Chondrocyte (in vitro differentiated cells): ENCODE data around the gene GABARAPL2. TPM values are rescaled to one million over a fixed set of nuclear protein-coding genes. Genes with fewer than 3 reads are reported as not detected.

Experiments
- total RNA-seq: library from RNA; stranded (reverse); gene quantifications from 3 replicates; pipeline ENCODE4 v1.2.1, GENCODE V29; 2021

GABARAPL2 gene
- total RNA-seq, 1 donor from 2014 or later: 64.5 TPM

Other genes starting within 250 kb of the GABARAPL2 start
- gene CFDP1, start 132.9 kb upstream of the GABARAPL2 start, total RNA-seq: 45.3 to 48.9 TPM (median 46.1 TPM) in 3 replicates
- 12.7 to 14.5 TPM (median 13.4 TPM) in 3 replicates for gene TMEM170A, start 101.7 kb upstream of the GABARAPL2 start, total RNA-seq
- 6.3 to 7.1 TPM (median 6.7 TPM) in 3 replicates for gene CHST6, start 70.9 kb upstream of the GABARAPL2 start, total RNA-seq
- 0.07 to 0.17 TPM (median 0.10 TPM) in 3 replicates for gene CHST5, start 30.3 kb upstream of the GABARAPL2 start, total RNA-seq
- 7.1 to 12.4 TPM (median 7.4 TPM) in 3 replicates for gene TMEM231, start 10.1 kb upstream of the GABARAPL2 start, total RNA-seq
- 47.1 to 72.5 TPM (median 49.3 TPM) in 3 replicates for gene ADAT1, start 56.9 kb downstream of the GABARAPL2 start, total RNA-seq
- 93.2 to 98.1 TPM (median 93.3 TPM) in 3 replicates for gene KARS1, start 81.3 kb downstream of the GABARAPL2 start, total RNA-seq
- gene TERF2IP, start 81.4 kb downstream of the GABARAPL2 start, total RNA-seq: 60.3 to 62.8 TPM (median 61.2 TPM) in 3 replicates
- not detected in 3 replicates for gene CPHXL2, start 110.6 kb downstream of the GABARAPL2 start, total RNA-seq
- gene DUXB, start 135.1 kb downstream of the GABARAPL2 start, total RNA-seq: not detected in 3 replicates
- gene CPHXL, start 160.1 kb downstream of the GABARAPL2 start, total RNA-seq: not detected in 3 replicates